ENCODE data around the gene KRTAP20-2.
A peak's percentile ranks its signal among the peaks of the same experiment; 100 is the strongest.

The KRTAP20-2 gene

DNA sequence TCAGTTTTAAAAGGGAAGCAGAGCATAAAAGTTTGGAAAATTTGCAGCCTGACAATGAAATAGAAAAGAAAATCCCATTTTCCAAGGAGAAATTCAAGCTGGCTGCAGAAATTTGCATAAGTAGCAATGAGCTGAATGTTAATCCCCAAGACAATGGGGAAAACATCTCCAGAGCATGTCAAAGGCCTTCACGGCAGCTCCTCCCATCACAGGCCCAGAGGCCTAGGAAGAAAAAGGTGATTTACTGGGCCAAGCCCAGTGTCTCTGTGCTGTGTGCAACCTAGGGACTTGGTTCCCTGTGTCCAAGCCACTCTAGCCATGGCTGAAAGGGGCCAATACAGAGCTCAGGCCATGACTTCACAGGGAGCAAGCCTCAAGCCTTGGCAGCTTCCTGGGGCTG, 33.8 kb downstream of the KRTAP20-2 start:
- no peak overlapping the region for H3K9ac ChIP-seq (ENCODE audit: low read length)
- H3K27ac ChIP-seq (ENCODE audit: low read depth, low read length): no peak overlapping the region
- WGBS (ENCODE audit: extremely low coverage, insufficient coverage, insufficient read length): no CpG with 5 or more reads among the region's 1 CpG
- no peak overlapping the region for H2AFZ ChIP-seq (ENCODE audit: insufficient read depth, low read length, poor library complexity)
- no peak overlapping the region for H4K12ac ChIP-seq (ENCODE audit: low read depth, low read length)
- H3K4ac ChIP-seq (ENCODE audit: low read depth, low read length): no peak overlapping the region
- no peak overlapping the region for H2BK120ac ChIP-seq (ENCODE audit: insufficient read depth, low read length, poor library complexity)
- no peaks in the 10 kb centered on the region for H3K9me3 ChIP-seq (ENCODE audit: insufficient read depth, low read depth, low read length)
- no peak overlapping the region for H3K4me3 ChIP-seq (ENCODE audit: low read depth, low read length)
- no peak overlapping the region for H4K8ac ChIP-seq (ENCODE audit: low read depth, low read length)
- no peak overlapping the region for H2BK12ac ChIP-seq (ENCODE audit: low read length)
- H3K36me3 ChIP-seq (ENCODE audit: control insufficient read depth in 1 of 2, insufficient read depth in 2 of 2, low read length in 2 of 2): no peaks in the 10 kb centered on the region
- H3K18ac ChIP-seq (ENCODE audit: low read length): no peak overlapping the region
- no peak overlapping the region for H3K14ac ChIP-seq (ENCODE audit: low read length)
- no peak overlapping the region for H4K91ac ChIP-seq (ENCODE audit: low read depth, low read length)
- no peaks in the 10 kb centered on the region for H3K27me3 ChIP-seq (ENCODE audit: insufficient read depth, low read length)
- H3K4me2 ChIP-seq (ENCODE audit: low read length): no peak overlapping the region
- H3K79me2 ChIP-seq (ENCODE audit: control insufficient read depth, insufficient read depth, low read length, poor library complexity): no peaks in the 10 kb centered on the region
- no peak overlapping the region for H2BK5ac ChIP-seq (ENCODE audit: low read depth, low read length, poor library complexity)
- no peaks in the 10 kb centered on the region for H3K79me1 ChIP-seq (ENCODE audit: low read length)
- DNase-seq: no peak
- no peak overlapping the region for H3K23ac ChIP-seq (ENCODE audit: low read length)
- no peaks in the 10 kb centered on the region for H3K4me1 ChIP-seq (ENCODE audit: control insufficient read depth in 1 of 2, insufficient read depth in 2 of 2, low read length in 2 of 2)
- no peak overlapping the region for H2AK5ac ChIP-seq (ENCODE audit: low read length)

DNA sequence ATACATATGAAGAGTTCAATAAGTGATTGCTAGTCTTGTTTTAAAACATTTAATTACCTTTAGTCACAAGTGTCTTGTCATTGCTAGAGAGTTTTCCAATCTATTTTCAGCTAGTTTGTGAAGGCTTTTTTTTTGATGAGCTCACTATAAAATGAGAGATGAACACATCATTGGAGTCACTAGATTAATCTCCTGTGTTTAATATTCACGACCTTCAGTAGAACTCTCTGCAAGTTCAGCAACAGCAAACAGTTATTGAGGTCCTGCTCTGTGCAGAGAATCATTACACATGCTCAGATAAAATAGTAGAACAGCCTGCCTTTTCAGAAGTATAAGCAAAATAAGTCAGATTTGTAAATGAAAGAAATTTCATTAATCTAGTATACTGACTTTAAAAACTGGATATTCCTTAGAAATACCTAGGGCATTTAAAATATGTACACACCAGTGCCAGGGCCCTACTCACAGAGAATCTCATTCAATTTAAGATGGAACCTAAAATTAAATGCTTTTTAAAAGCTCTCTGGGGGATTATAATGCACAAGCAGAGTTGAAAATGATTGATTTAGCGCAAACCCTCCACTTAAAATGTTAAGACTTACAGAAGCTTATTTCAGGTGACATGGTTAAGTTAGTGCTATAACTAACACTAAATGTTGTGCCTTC, 38.1 kb downstream of the KRTAP20-2 start:
- no CpG with 5 or more reads among the region's 2 CpGs for WGBS (ENCODE audit: extremely low coverage, insufficient coverage, insufficient read length)
- no peak overlapping the region for H3K23ac ChIP-seq (ENCODE audit: low read length)
- H3K4ac ChIP-seq (ENCODE audit: low read depth, low read length): no peak overlapping the region
- H3K4me2 ChIP-seq (ENCODE audit: low read length): no peak overlapping the region
- no peaks in the 10 kb centered on the region for H3K36me3 ChIP-seq (ENCODE audit: control insufficient read depth in 1 of 2, insufficient read depth in 2 of 2, low read length in 2 of 2)
- H3K4me3 ChIP-seq (ENCODE audit: low read depth, low read length): no peak overlapping the region
- H3K79me1 ChIP-seq (ENCODE audit: low read length): no peaks in the 10 kb centered on the region
- no peak overlapping the region for H2BK120ac ChIP-seq (ENCODE audit: insufficient read depth, low read length, poor library complexity)
- H4K91ac ChIP-seq (ENCODE audit: low read depth, low read length): no peak overlapping the region
- no peak overlapping the region for H2AFZ ChIP-seq (ENCODE audit: insufficient read depth, low read length, poor library complexity)
- no peak overlapping the region for H2BK5ac ChIP-seq (ENCODE audit: low read depth, low read length, poor library complexity)
- H3K9ac ChIP-seq (ENCODE audit: low read length): no peak overlapping the region
- H4K8ac ChIP-seq (ENCODE audit: low read depth, low read length): no peak overlapping the region
- H4K12ac ChIP-seq (ENCODE audit: low read depth, low read length): no peak overlapping the region
- no peak for DNase-seq
- no peak overlapping the region for H2BK12ac ChIP-seq (ENCODE audit: low read length)
- H2AK5ac ChIP-seq (ENCODE audit: low read length): no peak overlapping the region
- H3K9me3 ChIP-seq (ENCODE audit: insufficient read depth, low read depth, low read length): peaks cover 2% of the 10 kb centered on the region
- H3K79me2 ChIP-seq (ENCODE audit: control insufficient read depth, insufficient read depth, low read length, poor library complexity): no peaks in the 10 kb centered on the region
- no peak overlapping the region for H3K27ac ChIP-seq (ENCODE audit: low read depth, low read length)
- H3K18ac ChIP-seq (ENCODE audit: low read length): no peak overlapping the region
- H3K27me3 ChIP-seq (ENCODE audit: insufficient read depth, low read length): no peaks in the 10 kb centered on the region
- H3K14ac ChIP-seq (ENCODE audit: low read length): no peak overlapping the region
- no peaks in the 10 kb centered on the region for H3K4me1 ChIP-seq (ENCODE audit: control insufficient read depth in 1 of 2, insufficient read depth in 2 of 2, low read length in 2 of 2)

DNA sequence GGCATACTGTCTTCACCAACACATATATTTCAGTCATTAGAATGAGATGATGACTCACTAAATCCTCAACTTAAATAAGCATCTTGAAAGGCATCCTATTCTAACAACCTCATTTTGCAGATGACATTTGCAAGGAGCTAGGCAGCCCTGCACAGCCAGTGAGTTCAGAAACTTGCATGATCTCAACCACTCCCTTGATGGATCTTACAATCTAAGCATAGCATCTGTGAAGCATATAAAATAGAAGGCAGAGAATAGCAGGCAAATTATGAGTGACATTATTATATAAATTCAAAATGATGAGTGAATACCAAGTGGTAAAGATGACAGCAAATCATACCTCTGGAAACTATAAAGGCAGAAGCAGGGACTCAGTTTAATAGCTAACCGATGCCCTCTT, 39.3 kb downstream of the KRTAP20-2 start:
- Histone ChIP-seq H3K14ac (ENCODE audit: low read length) (no peak overlapping the region), H4K91ac (ENCODE audit: low read depth, low read length) (no peak overlapping the region), H3K79me1 (ENCODE audit: low read length) (no peaks in the 10 kb centered on the region), H2BK120ac (ENCODE audit: insufficient read depth, low read length, poor library complexity) (no peak overlapping the region), H3K9me3 (ENCODE audit: insufficient read depth, low read depth, low read length) (peaks cover 2% of the 10 kb centered on the region), H2BK12ac (ENCODE audit: low read length) (no peak overlapping the region), H4K12ac (ENCODE audit: low read depth, low read length) (no peak overlapping the region), H3K18ac (ENCODE audit: low read length) (no peak overlapping the region), H3K27ac (ENCODE audit: low read depth, low read length) (no peak overlapping the region), H2BK5ac (ENCODE audit: low read depth, low read length, poor library complexity) (no peak overlapping the region), H3K23ac (ENCODE audit: low read length) (no peak overlapping the region), H4K8ac (ENCODE audit: low read depth, low read length) (no peak overlapping the region), H3K27me3 (ENCODE audit: insufficient read depth, low read length) (no peaks in the 10 kb centered on the region), H3K4ac (ENCODE audit: low read depth, low read length) (no peak overlapping the region), H2AK5ac (ENCODE audit: low read length) (no peak overlapping the region), H3K4me1 (ENCODE audit: control insufficient read depth in 1 of 2, insufficient read depth in 2 of 2, low read length in 2 of 2) (no peaks in the 10 kb centered on the region), H3K36me3 (ENCODE audit: control insufficient read depth in 1 of 2, insufficient read depth in 2 of 2, low read length in 2 of 2) (no peaks in the 10 kb centered on the region), H3K9ac (ENCODE audit: low read length) (no peak overlapping the region), H2AFZ (ENCODE audit: insufficient read depth, low read length, poor library complexity) (no peak overlapping the region), H3K4me3 (ENCODE audit: low read depth, low read length) (no peak overlapping the region), H3K4me2 (ENCODE audit: low read length) (no peak overlapping the region), H3K79me2 (ENCODE audit: control insufficient read depth, insufficient read depth, low read length, poor library complexity) (no peaks in the 10 kb centered on the region)
- no CpG with 5 or more reads among the region's 1 CpG for WGBS (ENCODE audit: extremely low coverage, insufficient coverage, insufficient read length)
- no peak for DNase-seq

DNA sequence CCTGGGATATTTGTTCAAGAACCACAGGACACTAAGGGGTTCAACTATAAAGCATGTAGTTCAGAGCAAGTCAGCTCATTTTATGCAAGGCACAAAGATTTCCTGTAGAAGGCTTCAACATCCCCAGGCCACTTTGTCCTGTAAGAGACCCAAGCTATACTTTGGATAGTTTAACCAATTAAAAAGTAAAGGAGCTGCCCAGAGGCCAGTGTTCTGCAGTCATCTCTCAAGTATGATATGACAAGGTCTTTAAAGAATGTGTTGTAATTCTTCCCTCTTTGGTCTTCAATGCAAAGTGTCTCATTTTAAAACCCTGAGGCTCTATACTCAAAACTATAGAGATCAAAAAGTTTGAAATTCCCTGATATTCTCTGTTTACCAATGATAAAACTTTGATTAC, 41.7 kb downstream of the KRTAP20-2 start:
- Histone ChIP-seq H4K8ac (ENCODE audit: low read depth, low read length) (no peak overlapping the region), H3K79me1 (ENCODE audit: low read length) (no peaks in the 10 kb centered on the region), H3K4me1 (ENCODE audit: control insufficient read depth in 1 of 2, insufficient read depth in 2 of 2, low read length in 2 of 2) (no peaks in the 10 kb centered on the region), H3K23ac (ENCODE audit: low read length) (no peak overlapping the region), H2AK5ac (ENCODE audit: low read length) (no peak overlapping the region), H3K4ac (ENCODE audit: low read depth, low read length) (no peak overlapping the region), H3K9me3 (ENCODE audit: insufficient read depth, low read depth, low read length) (peaks cover 2% of the 10 kb centered on the region), H3K14ac (ENCODE audit: low read length) (no peak overlapping the region), H3K36me3 (ENCODE audit: control insufficient read depth in 1 of 2, insufficient read depth in 2 of 2, low read length in 2 of 2) (no peaks in the 10 kb centered on the region), H2BK12ac (ENCODE audit: low read length) (no peak overlapping the region), H3K27ac (ENCODE audit: low read depth, low read length) (no peak overlapping the region), H3K9ac (ENCODE audit: low read length) (no peak overlapping the region), H3K27me3 (ENCODE audit: insufficient read depth, low read length) (no peaks in the 10 kb centered on the region), H3K18ac (ENCODE audit: low read length) (no peak overlapping the region), H4K91ac (ENCODE audit: low read depth, low read length) (no peak overlapping the region), H3K4me3 (ENCODE audit: low read depth, low read length) (no peak overlapping the region), H2AFZ (ENCODE audit: insufficient read depth, low read length, poor library complexity) (no peak overlapping the region), H2BK5ac (ENCODE audit: low read depth, low read length, poor library complexity) (no peak overlapping the region), H3K79me2 (ENCODE audit: control insufficient read depth, insufficient read depth, low read length, poor library complexity) (no peaks in the 10 kb centered on the region), H4K12ac (ENCODE audit: low read depth, low read length) (no peak overlapping the region), H2BK120ac (ENCODE audit: insufficient read depth, low read length, poor library complexity) (no peak overlapping the region), H3K4me2 (ENCODE audit: low read length) (no peak overlapping the region)
- DNase-seq: peak; percentile 7 to 46
